Ectodermal cell (in vitro differentiated cells): ENCODE results near the gene YKT6.
"Not testable (repeated sequence)": the region's sequence is repeated elsewhere in the genome, so short reads cannot be mapped to it uniquely, and the experiment has no call there.

Experiments used
- H3K27ac ChIP-seq: 2 replicates; pipeline ENCODE4 v1.7.0; 2013; ENCODE audit warnings: mild to moderate bottlenecking, low read depth, low read length; ENCODE audit not compliant: insufficient read depth, poor library complexity, severe bottlenecking
- H3K27me3 ChIP-seq: 2 replicates; pipeline ENCODE4 v1.7.0; 2013; ENCODE audit warnings: mild to moderate bottlenecking, low read length; ENCODE audit not compliant: insufficient read depth, control insufficient read depth, poor library complexity, severe bottlenecking
- H3K36me3 ChIP-seq: one replicate; pipeline ENCODE4 v1.7.0; 2013; ENCODE audit warnings: low read length; ENCODE audit not compliant: control insufficient read depth, insufficient read depth
- H3K4me1 ChIP-seq: one replicate; pipeline ENCODE4 v1.7.0; 2013; ENCODE audit warnings: low read length; ENCODE audit not compliant: control insufficient read depth, insufficient read depth
- H3K4me3 ChIP-seq: 2 replicates; pipeline ENCODE4 v1.7.0; 2013; ENCODE audit warnings: low read depth, low read length, control low read depth; ENCODE audit not compliant: insufficient read depth
- H3K9me3 ChIP-seq: 2 replicates; pipeline ENCODE4 v1.7.0; 2013; ENCODE audit warnings: mild to moderate bottlenecking, low read length, moderate library complexity; ENCODE audit not compliant: control insufficient read depth
- WGBS, 2 experiments: methylation state at CpG; one replicate each; pipeline ENCODE4 v1.1.7; 2013; ENCODE audit warnings: missing lambda C conversion rate in 2 of 2; 5-methylcytosine and 5-hydroxymethylcytosine counted together

Gene YKT6

DNA sequence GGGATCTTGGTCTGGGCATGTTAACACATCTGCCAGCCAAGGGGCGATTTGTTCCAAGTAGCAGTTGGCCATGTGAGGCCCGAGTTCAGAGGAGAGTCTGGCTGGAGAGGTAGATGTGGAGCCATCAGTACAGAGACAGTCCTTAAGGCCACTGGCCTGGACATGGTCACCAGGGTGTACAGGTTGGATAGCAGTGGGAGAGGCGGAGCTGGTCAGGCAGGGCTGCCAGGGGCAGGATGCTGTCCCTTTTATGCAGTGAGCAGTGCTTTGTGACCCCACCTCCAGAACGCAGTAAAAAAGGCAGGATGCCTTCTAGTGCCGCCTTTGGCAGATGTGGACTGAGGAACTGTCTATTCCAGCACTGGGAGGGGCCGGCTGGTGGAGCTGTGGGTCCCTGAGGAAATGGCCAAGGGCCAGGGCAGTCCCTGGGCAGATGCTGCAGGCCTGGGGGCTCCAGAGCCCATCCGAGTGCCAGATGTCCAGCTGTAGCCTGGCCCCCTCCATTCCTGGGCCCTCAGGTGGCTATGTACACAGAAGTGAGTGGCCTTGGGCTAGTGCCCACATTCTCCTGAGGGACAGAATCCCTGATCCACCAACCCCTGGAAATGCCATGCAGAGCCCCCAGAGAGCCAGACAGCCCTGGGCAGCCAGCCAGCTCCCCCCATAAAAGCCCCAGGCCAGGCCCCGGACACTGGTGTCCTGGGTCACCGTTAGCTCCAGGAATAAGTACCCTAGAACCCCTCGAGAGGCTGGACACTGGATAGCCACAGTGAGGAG, 42.5 kb upstream of the YKT6 start:
- H3K4me1 ChIP-seq: peaks cover 4% of the 10 kb centered on the region
- H3K36me3 ChIP-seq: no peaks in the 10 kb centered on the region
- WGBS, 2 experiments: 93 to 95% methylated on average over 10 of the region's 10 CpGs
- no peak overlapping the region for H3K27ac ChIP-seq
- no peaks in the 10 kb centered on the region for H3K27me3 ChIP-seq
- no peaks in the 10 kb centered on the region for H3K9me3 ChIP-seq
- H3K4me3 ChIP-seq: no peak overlapping the region

DNA sequence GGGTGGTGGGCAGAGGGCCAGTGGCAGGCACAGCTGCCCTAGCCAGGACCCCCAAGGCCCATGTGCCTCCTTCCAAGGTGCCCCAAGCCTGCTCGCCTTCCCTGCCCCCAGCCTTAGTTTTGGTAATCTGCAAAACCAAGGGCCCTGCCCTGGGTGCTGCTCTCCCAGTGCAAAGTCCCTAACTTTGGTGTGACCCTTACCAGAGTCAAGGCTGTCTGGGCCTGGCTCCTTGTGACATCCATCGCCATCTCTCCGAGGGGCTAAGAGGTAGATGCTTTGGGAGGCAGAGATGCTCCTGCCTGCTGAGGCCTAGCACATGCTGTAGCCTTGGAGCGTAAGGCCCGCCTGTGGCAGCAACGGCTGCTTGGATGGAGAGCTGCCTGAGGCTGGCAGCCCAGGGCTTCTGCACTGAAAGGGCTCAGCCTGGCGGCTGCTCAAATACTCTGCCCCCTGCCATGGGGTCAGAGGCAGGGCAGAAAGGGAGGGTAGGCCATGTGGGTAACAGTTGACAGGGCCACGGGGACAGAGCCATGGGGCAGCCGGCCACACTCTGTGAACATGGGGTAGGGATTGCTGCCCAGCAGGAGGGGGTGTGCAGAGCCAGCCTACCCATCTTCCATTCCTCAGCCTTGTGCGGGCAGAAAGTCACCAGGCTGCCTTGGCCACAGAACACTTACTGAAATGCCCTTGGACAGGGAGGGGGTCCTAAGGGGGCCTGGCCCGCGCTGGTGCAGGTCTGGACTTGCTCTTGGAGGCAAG, 41.7 kb upstream of the YKT6 start:
- Histone ChIP-seq H3K4me1 (peaks cover 12% of the 10 kb centered on the region), H3K36me3 (no peaks in the 10 kb centered on the region), H3K4me3 (no peak overlapping the region), H3K27ac (no peak overlapping the region), H3K9me3 (no peaks in the 10 kb centered on the region), H3K27me3 (no peaks in the 10 kb centered on the region)
- WGBS, 2 experiments: 89 to 92% methylated on average over 12 of the region's 12 CpGs

DNA sequence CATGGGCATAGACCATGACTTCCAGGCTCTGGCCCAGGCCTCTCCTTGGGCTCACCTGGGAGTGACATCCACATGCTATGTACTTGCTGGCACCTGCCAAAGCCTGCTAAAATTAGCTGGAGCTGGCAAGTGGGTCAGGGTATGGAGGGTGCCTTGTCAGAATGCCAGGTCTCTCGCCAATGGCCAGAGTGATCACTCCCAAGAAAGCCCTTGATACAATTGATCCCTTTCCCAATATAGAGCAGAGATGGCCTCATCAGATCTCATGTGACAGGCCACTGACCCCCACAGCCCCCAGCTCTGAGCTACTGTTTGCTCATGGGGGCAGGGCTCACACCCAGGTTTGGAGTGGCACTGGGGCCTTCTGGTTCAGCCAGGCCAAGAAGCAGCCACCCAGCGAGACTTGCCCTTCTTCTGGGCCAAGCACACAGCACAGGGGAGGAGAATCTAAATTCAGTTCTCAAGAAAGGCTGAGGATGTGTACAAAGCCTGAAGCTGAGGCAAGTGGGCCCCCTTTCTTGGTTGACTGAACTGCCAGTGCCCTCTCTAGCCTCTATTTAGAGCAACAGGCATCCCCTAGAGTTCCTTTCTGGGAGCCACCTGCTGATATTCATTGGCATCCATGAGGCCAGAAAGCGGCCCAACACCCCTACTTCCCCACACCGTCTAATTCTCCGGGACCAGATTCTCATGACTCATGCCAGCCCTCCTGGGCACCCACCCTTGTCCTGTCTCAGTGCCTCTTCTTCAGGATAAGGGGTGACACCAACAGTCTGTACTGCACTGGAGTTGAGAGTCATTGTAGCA, 40.8 kb upstream of the YKT6 start:
- H3K4me3 ChIP-seq: no peak overlapping the region
- no peaks in the 10 kb centered on the region for H3K36me3 ChIP-seq
- no peak overlapping the region for H3K27ac ChIP-seq
- 91% methylated on average over 5 of the region's 5 CpGs for WGBS, 2 experiments
- no peaks in the 10 kb centered on the region for H3K27me3 ChIP-seq
- H3K9me3 ChIP-seq: no peaks in the 10 kb centered on the region
- H3K4me1 ChIP-seq: peaks cover 12% of the 10 kb centered on the region

DNA sequence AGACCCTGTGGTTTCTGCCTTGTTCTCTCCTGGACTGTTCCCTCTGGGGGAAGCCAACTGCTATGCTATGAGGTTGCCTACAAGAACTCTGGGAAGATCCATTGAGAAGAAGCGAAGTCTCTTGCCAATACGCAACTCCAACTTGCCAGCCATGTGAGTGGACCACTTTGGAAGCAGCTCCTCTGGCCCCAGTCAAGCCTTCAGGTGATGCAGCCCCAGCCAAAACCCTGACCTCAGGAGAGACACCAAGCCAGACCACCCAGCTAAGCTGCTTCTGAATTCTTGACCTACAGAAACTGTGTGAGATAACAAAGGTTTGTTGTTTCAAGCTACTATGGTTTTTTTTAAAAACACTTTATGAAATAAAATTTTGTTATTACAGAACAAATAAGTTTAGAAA, 39.4 kb upstream of the YKT6 start:
- WGBS, 2 experiments: 97 to 99% methylated on average over 2 of the region's 2 CpGs
- no peak overlapping the region for H3K27ac ChIP-seq
- H3K9me3 ChIP-seq: no peaks in the 10 kb centered on the region
- no peak overlapping the region for H3K4me3 ChIP-seq
- H3K27me3 ChIP-seq: no peaks in the 10 kb centered on the region
- peaks cover 12% of the 10 kb centered on the region for H3K4me1 ChIP-seq
- H3K36me3 ChIP-seq: no peaks in the 10 kb centered on the region

DNA sequence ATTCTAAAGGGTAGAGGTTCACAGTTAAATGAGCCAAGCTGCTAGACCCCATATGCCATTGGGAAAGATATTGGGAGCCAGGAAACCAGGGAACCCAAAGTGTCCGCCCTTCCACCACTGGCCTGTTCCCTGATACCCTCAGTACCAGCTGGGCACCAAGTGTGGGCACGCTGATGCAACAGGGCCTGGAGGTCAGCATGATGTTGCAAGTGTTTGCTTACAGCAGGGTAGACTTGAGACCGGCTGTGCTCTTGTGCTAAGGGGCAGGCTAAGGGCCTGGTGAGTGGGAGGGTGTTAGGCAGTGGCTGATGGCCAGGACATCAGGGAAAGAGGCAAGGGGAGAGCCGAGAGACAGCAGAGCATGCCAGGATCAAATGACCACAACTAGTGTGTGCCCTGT, 38.6 kb upstream of the YKT6 start:
- H3K27ac ChIP-seq: no peak overlapping the region
- peaks cover 12% of the 10 kb centered on the region for H3K4me1 ChIP-seq
- H3K27me3 ChIP-seq: no peaks in the 10 kb centered on the region
- no peaks in the 10 kb centered on the region for H3K36me3 ChIP-seq
- no peak overlapping the region for H3K4me3 ChIP-seq
- 92 to 96% methylated on average over 4 of the region's 4 CpGs for WGBS, 2 experiments
- H3K9me3 ChIP-seq: no peaks in the 10 kb centered on the region

DNA sequence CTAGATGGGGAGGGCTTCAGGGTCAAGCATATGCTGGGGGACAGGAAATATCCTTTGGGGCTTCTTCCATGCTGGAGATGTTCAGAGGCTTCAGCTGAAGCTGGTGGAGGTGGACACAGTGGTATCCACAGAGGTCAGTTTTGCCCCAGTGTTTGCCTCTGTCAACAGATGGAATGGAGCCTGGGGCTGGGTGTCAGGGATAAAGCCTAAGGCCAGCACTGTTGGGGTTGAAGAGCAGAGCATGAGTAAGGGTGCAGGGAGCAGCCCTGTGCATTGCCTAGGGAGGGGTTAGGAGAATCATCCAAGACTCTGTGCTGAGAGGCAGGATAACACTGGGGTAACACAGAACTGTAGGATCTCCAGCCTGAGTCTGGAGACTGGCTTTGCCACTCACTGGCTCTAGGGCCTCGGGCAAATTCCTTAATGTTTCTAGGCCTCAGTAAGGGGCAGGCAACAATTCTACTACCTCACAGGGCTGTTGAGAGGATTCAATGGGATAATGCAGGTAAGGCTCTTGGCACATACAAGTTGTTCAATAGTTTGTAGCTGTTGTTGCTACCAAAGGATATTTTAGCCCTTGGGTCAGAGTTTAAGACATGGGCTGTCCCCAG, 37.9 kb upstream of the YKT6 start:
- 91% methylated on average over 1 of the region's 1 CpG for WGBS, 2 experiments
- Histone ChIP-seq H3K4me3 (no peak overlapping the region), H3K27ac (no peak overlapping the region), H3K9me3 (no peaks in the 10 kb centered on the region), H3K36me3 (no peaks in the 10 kb centered on the region), H3K4me1 (peaks cover 12% of the 10 kb centered on the region), H3K27me3 (no peaks in the 10 kb centered on the region)

DNA sequence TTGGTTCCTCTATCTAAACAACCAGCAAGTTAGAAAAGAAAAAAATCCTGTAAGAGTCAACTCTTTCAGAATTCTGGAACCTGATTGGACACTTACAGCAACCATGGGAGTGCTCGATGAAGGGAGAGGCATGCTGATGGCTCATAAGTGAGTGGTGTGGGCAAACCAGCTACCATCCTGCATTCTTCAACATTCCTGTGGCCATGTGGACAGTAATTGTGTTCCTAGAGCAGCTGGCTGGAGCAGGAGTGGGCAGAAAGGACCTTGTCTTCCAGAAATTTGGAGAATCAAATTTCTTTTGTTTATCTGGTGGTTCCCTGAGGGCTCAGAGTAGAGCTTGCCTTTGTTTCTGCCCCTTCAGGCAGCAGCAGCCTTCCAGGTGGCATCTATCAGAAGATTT, 37.2 kb upstream of the YKT6 start:
- peaks cover 12% of the 10 kb centered on the region for H3K4me1 ChIP-seq
- H3K36me3 ChIP-seq: no peaks in the 10 kb centered on the region
- H3K27me3 ChIP-seq: no peaks in the 10 kb centered on the region
- 67 to 77% methylated on average over 1 of the region's 1 CpG for WGBS, 2 experiments
- no peak overlapping the region for H3K27ac ChIP-seq
- H3K9me3 ChIP-seq: no peaks in the 10 kb centered on the region
- no peak overlapping the region for H3K4me3 ChIP-seq

DNA sequence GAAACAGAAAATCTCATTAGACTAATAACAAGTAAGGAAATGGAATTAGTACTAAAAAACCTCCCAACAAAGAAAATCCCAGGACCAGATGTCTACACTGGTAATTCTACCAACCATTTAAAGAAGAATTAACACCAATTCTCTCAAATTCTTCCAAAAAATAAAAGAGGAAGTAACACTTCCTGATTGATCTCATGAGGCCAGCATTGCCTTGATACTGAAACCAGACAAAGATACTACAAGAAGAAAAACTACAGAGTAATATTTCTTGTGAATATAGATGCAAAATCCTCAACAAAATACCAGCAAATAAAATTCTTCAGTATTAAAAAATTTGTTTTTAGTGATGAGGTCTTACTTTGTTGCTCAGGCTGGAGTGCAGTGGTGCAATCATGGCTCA, 32.9 kb upstream of the YKT6 start:
- no peak overlapping the region for H3K27ac ChIP-seq
- no peaks in the 10 kb centered on the region for H3K9me3 ChIP-seq
- H3K27me3 ChIP-seq: no peaks in the 10 kb centered on the region
- H3K36me3 ChIP-seq: no peaks in the 10 kb centered on the region
- no peak overlapping the region for H3K4me3 ChIP-seq
- H3K4me1 ChIP-seq: peaks cover 11% of the 10 kb centered on the region

DNA sequence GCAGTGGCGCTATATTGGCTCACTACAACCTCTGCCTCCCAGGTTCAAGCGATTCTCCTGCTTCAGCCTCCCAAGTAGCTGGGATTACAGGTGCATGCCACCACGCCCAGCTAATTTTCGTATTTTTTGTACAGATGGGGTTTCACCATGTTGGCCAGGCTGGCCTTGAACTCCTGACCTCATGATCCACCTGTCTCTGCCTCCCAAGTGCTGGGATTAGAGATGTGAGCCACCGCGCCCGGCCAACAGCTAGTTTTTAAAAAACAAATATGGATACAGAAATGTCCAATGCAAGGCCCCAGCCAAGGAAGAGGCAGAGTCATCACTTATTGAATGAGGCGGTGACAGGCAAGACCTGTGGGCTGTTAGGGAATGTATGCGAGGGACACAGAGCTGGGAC, 28.9 kb upstream of the YKT6 start:
- H3K4me1 ChIP-seq, H3K36me3 ChIP-seq, H3K4me3 ChIP-seq, H3K27ac ChIP-seq, H3K27me3 ChIP-seq, H3K9me3 ChIP-seq: not testable (repeated sequence)
- 95% methylated on average over 9 of the region's 9 CpGs for WGBS, 2 experiments

DNA sequence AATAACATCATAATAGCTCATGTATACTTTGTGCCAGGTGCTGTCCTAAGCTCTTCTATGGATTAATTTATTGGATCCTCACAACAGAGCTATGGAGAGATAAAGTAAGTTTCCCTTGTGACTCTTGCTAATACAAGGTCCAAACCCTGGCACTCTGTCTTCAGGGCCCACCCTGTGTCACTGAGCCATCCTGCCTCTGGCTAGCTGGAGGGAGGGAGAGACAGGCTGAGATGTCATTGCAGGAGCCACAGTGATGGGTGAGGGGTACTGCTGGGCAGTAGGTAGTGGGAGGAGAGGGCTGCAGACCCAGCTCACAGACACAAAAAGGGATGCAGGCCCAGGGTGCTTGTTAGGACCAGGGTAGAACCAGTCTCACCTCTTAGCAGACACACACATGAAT, 28.4 kb upstream of the YKT6 start:
- Histone ChIP-seq H3K4me1 (peaks cover 2% of the 10 kb centered on the region), H3K27ac (no peak overlapping the region), H3K9me3 (no peaks in the 10 kb centered on the region), H3K4me3 (no peak overlapping the region), H3K27me3 (no peaks in the 10 kb centered on the region), H3K36me3 (no peaks in the 10 kb centered on the region)
